ENCODE results near the gene RAB4B. TPM values are rescaled to one million over a fixed set of nuclear protein-coding genes. Genes with fewer than 3 reads are reported as not detected.

The RAB4B gene
- total RNA-seq, 1 donor from 2014 or later = 20.7 TPM

DNA sequence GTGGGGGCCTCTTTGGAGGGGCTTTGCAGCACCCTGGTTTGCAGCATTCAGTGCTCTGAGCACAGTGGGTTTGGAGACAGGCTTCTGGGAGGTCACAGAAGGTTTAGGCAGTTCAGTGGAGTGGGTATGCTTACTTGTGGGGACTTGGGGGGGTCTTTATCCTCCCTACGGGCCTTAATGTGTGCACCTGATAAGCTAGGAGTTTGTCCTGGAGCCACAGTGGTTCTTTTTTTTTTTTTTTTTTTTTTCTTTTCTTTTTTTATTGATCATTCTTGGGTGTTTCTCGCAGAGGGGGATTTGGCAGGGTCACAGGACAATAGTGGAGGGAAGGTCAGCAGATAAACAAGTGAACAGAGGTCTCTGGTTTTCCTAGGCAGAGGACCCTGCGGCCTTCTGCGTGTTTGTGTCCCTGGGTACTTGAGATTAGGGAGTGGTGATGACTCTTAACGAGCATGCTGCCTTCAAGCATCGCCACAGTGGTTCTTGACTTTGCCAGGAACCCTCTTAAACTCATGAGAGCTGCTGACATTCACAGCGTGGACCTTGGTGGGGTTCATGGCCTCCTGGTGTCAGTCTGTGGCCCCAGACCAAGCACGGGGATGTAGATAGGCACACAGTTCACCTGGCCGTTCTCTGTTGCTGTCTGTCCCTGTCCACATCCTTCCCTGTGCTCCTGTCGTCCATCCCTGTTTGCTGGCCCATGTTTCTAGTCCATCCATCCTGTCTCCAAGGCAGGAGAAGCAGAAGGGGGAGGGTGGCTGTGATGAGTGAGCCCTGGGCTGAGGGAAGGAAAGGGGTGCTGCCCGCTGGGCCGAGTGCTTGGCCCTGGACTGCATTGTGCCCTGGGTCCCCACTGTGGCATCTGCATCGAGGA lies 23.6 kb downstream of the RAB4B start:
- Mint-ChIP-seq H3K4me3 (ENCODE audit: low read depth) (peak overlapping the region; percentile 89), H3K9me3 (ENCODE audit: low read depth) (no peaks in the 10 kb centered on the region), H3K27ac (peak overlapping the region; percentile 79), H3K4me1 (ENCODE audit: low read depth) (peaks cover 51% of the 10 kb centered on the region), H3K27me3 (no peaks in the 10 kb centered on the region), H3K36me3 (ENCODE audit: insufficient read depth) (peaks cover 7% of the 10 kb centered on the region)
- DNase-seq (ENCODE audit: low spot score, unreplicated experiment) = no peak
- TF ChIP-seq CTCF (IDR thresholded peaks at IDR 0.05; ENCODE audit: unreplicated experiment) = no peak

- Mint-ChIP-seq H3K27ac (peak overlapping the region; percentile 77), H3K9me3 (ENCODE audit: low read depth) (no peaks in the 10 kb centered on the region), H3K27me3 (no peaks in the 10 kb centered on the region), H3K4me1 (ENCODE audit: low read depth) (peaks cover 54% of the 10 kb centered on the region), H3K4me3 (ENCODE audit: low read depth) (peak overlapping the region; percentile 89), H3K36me3 (ENCODE audit: insufficient read depth) (peaks cover 10% of the 10 kb centered on the region)
- no peak for DNase-seq (ENCODE audit: low spot score, unreplicated experiment)
- no peak for TF ChIP-seq CTCF (IDR thresholded peaks at IDR 0.05; ENCODE audit: unreplicated experiment)
Measured at GRCh38 chr19:40802300-40803169, 24.5 kb downstream of the RAB4B start.

DNA sequence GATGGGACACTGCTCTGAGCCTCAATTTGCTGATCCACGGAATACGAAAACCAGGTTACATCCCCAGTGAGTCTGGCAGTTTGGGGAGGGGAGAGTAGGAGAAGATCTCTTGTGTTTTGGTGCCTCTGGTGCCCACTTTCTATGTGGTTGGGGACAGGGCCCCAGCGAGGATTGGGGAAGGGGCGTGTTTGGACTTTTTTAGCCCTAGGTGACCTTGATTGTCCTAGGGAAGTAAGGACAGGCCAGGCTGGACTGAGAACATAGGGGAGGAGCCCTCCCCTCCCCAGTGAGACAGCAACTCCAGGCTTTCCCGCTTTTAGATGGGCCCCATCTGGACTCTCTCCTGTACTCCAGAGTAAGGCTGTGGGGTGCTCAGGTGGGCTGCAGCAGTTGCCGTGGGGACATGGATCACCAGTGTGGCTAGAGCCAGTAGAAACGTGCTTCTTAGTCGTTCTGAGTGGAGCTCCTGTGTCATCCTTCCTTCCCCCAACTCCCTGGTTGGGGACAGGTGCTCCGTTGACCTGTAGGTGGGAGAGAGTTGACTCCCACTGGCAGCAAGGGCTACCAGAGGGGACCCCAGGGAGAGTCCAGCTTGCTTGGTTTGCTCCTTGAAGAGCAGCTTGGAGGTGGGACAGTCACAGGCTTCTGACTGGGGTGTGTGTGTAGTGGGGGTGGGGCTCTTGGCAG lies 25.3 kb downstream of the RAB4B start:
- H3K4me1 Mint-ChIP-seq (ENCODE audit: low read depth) = peaks cover 53% of the 10 kb centered on the region
- DNase-seq (ENCODE audit: low spot score, unreplicated experiment) = no peak
- peaks cover 14% of the 10 kb centered on the region for H3K36me3 Mint-ChIP-seq (ENCODE audit: insufficient read depth)
- TF ChIP-seq CTCF (IDR thresholded peaks at IDR 0.05; ENCODE audit: unreplicated experiment) = no peak
- H3K27me3 Mint-ChIP-seq = no peaks in the 10 kb centered on the region
- peak overlapping the region; percentile 77 for H3K27ac Mint-ChIP-seq
- no peak overlapping the region for H3K4me3 Mint-ChIP-seq (ENCODE audit: low read depth)
- H3K9me3 Mint-ChIP-seq (ENCODE audit: low read depth) = no peaks in the 10 kb centered on the region

GRCh38 chr19:40803857-40804782 lies 26.1 kb downstream of the RAB4B start:
- Mint-ChIP-seq H3K27ac (peak overlapping the region; percentile 6), H3K27me3 (no peaks in the 10 kb centered on the region), H3K4me3 (ENCODE audit: low read depth) (peak overlapping the region; percentile 15), H3K4me1 (ENCODE audit: low read depth) (peaks cover 51% of the 10 kb centered on the region), H3K9me3 (ENCODE audit: low read depth) (no peaks in the 10 kb centered on the region), H3K36me3 (ENCODE audit: insufficient read depth) (peaks cover 14% of the 10 kb centered on the region)
- no peak for TF ChIP-seq CTCF (IDR thresholded peaks at IDR 0.05; ENCODE audit: unreplicated experiment)
- DNase-seq (ENCODE audit: low spot score, unreplicated experiment) = no peak

All from progenitor cell of endocrine pancreas (in vitro differentiated cells).